Caco-2 (cell line): Measurements from ENCODE around the gene SLAMF1. TPM values are rescaled to one million over a fixed set of nuclear protein-coding genes. Genes with fewer than 3 reads are reported as not detected.
"Not testable (repeated sequence)": the region's sequence is repeated elsewhere in the genome, so short reads cannot be mapped to it uniquely, and the experiment has no call there.

Experiments
- BruUV-seq: library from RNA; stranded (reverse); fragments of 400-500 nt; replicated peaks from 2 replicates; lab custom pipeline; 2021; lab: Mats Ljungman, UMichigan
- CTCF ChIA-PET: fragments of 300-600 bp; sonication (Branson Sonifier 250); formaldehyde crosslinking; loops from one replicate; lab custom pipeline; 2022; ENCODE audit warnings: antibody characterized with exemption; lab: Charles Lee
- POLR2A ChIA-PET: fragments of 300-600 bp; sonication (Branson Sonifier 250); formaldehyde crosslinking; loops from one replicate; lab custom pipeline; 2022; ENCODE audit warnings: antibody characterized with exemption; lab: Charles Lee
- DNase-seq, 2 experiments: peaks; one replicate each; pipeline versions ENCODE4 v3.0.0 to v3.0.0-alpha.2; 2020 to 2022
- H3K27me3 ChIP-seq: replicated peaks from 2 replicates; pipeline ENCODE4 v1.6.0; 2011; ENCODE audit warnings: low read length; ENCODE audit not compliant: control insufficient read depth, insufficient read depth
- H3K36me3 ChIP-seq: 2 replicates; pipeline ENCODE4 v1.5.1; 2011; ENCODE audit warnings: low read length; ENCODE audit not compliant: control insufficient read depth, insufficient read depth
- H3K4me1 ChIP-seq: fragments of 250-450 bp; sonication (Bioruptor Pico); 2 replicates; pipeline ENCODE4 v1.5.1; 2020; ENCODE audit warnings: mild to moderate bottlenecking
- H3K4me3 ChIP-seq: 2 replicates; pipeline ENCODE4 v1.5.1; 2011; ENCODE audit warnings: low read depth, mild to moderate bottlenecking, control low read depth, low read length
- H3K9me3 ChIP-seq: fragments of 250-450 bp; sonication (Bioruptor Pico); 2 replicates; pipeline ENCODE4 v1.5.1; 2020; ENCODE audit warnings: mild to moderate bottlenecking, moderate library complexity
- H3K27ac Mint-ChIP-seq: one replicate; pipeline ENCODE4 v1.8.0; 2022; ENCODE audit warnings: mixed read lengths; ENCODE audit not compliant: unreplicated experiment
- H3K27me3 Mint-ChIP-seq: one replicate; pipeline ENCODE4 v1.8.0; 2022; ENCODE audit warnings: mixed read lengths; ENCODE audit not compliant: insufficient read depth, unreplicated experiment
- H3K36me3 Mint-ChIP-seq: one replicate; pipeline ENCODE4 v1.8.0; 2022; ENCODE audit warnings: mild to moderate bottlenecking, mixed read lengths; ENCODE audit not compliant: insufficient read depth, unreplicated experiment
- H3K4me1 Mint-ChIP-seq: one replicate; pipeline ENCODE4 v1.8.0; 2022; ENCODE audit warnings: low read depth, mixed read lengths; ENCODE audit not compliant: unreplicated experiment
- H3K4me3 Mint-ChIP-seq: one replicate; pipeline ENCODE4 v1.8.0; 2022; ENCODE audit warnings: mild to moderate bottlenecking, moderate library complexity, mixed read lengths; ENCODE audit not compliant: unreplicated experiment
- H3K9me3 Mint-ChIP-seq: one replicate; pipeline ENCODE4 v1.8.0; 2022; ENCODE audit warnings: mixed read lengths; ENCODE audit not compliant: unreplicated experiment
- CTCF ChIP-seq, 2 experiments: fragments of 200-600 bp in 1 of 2; IDR thresholded peaks; 1 replicate in 1 of 2; 2 replicates in 1 of 2; pipeline versions ENCODE4 v1.5.1 to v1.8.0; 2011 to 2022; ENCODE audit warnings: antibody characterized with exemption in 1 of 2, control low read depth in 1 of 2, inconsistent platforms in 1 of 2, low read depth in 1 of 2, low read length in 1 of 2, mild to moderate bottlenecking in 1 of 2, moderate library complexity in 1 of 2; ENCODE audit not compliant: insufficient read depth in 1 of 2, severe bottlenecking in 1 of 2, unreplicated experiment in 1 of 2
- intact Hi-C: fragments of 100-400 bp; cut with micrococcal nuclease; formaldehyde crosslinking; loops from one replicate; pipeline ENCODE4 v1.10.0; 2022; ENCODE audit not compliant: unreplicated experiment
- total RNA-seq: library from RNA; stranded (reverse); gene quantifications from 2 replicates; pipeline ENCODE4 v1.2.3, GENCODE V29; 2022

SLAMF1 gene
- total RNA-seq, 1 experiment from 2014 or later = not detected

GRCh38 chr1:160560806-160561205 lies 86.0 kb downstream of the SLAMF1 start:
- Mint-ChIP-seq H3K4me3 (no peak overlapping the region), H3K36me3 (no peaks in the 10 kb centered on the region), H3K4me1 (no peaks in the 10 kb centered on the region), H3K27ac (no peak overlapping the region), H3K9me3 (no peaks in the 10 kb centered on the region), H3K27me3 (peaks cover 4% of the 10 kb centered on the region)
- intact Hi-C loops = no loop called here
- Histone ChIP-seq H3K36me3 (no peaks in the 10 kb centered on the region), H3K27me3 (no peaks in the 10 kb centered on the region), H3K9me3 (peaks cover 11% of the 10 kb centered on the region), H3K4me1 (no peaks in the 10 kb centered on the region), H3K4me3 (no peak overlapping the region)
- BruUV-seq = no TSS peak
- CTCF ChIA-PET = no interaction called here
- POLR2A ChIA-PET = no interaction called here
- DNase-seq = no peak
- no peak for TF ChIP-seq CTCF (IDR thresholded peaks at IDR 0.05; ENCODE audit: insufficient read depth in 1 of 2, low read depth in 1 of 2, low read length in 1 of 2, severe bottlenecking in 1 of 2, unreplicated experiment in 1 of 2)

DNA sequence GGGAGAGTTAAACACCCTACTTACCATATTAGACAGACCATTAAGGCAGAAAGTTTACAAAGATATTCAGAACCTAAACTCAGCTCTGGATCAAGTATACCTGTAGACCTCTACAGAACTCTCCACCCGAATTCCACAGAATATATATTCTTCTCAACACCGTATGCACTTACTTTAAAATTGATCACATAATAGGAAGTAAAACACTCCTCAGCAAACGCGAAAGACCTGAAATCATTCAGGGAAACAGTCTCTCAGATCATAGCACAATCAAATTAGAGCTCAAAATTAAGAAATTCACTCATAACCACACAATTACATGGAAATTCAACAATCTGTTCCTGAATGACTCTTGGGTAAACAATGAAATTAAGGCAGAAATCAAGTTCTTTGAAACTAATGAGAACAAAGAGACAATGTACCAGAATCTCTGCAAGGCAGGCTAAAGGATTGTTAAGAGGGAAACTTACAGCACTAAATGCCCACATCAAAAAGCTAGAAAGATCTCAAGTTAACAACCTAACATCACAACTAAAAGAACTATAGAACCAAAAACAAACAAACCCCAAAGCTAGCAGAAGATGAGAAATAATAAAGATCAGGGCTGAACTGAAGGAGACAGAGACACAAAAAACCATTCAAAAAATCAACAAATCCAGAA lies 86.7 kb downstream of the SLAMF1 start:
- no peak for TF ChIP-seq CTCF (IDR thresholded peaks at IDR 0.05; ENCODE audit: insufficient read depth in 1 of 2, low read depth in 1 of 2, low read length in 1 of 2, severe bottlenecking in 1 of 2, unreplicated experiment in 1 of 2)
- Mint-ChIP-seq H3K4me3 (no peak overlapping the region), H3K36me3 (no peaks in the 10 kb centered on the region), H3K27me3 (peaks cover 5% of the 10 kb centered on the region), H3K27ac (no peak overlapping the region), H3K9me3 (no peaks in the 10 kb centered on the region), H3K4me1 (no peaks in the 10 kb centered on the region)
- no peak for DNase-seq
- H3K9me3 ChIP-seq = peaks cover 11% of the 10 kb centered on the region
- no peak overlapping the region for H3K4me3 ChIP-seq
- intact Hi-C loops = no loop called here
- CTCF ChIA-PET = no interaction called here
- no peaks in the 10 kb centered on the region for H3K4me1 ChIP-seq
- H3K27me3 ChIP-seq = no peaks in the 10 kb centered on the region
- POLR2A ChIA-PET = no interaction called here
- BruUV-seq = no TSS peak
- no peaks in the 10 kb centered on the region for H3K36me3 ChIP-seq

GRCh38 chr1:160559437-160559836 lies 87.4 kb downstream of the SLAMF1 start:
- H3K27me3 ChIP-seq, H3K4me3 Mint-ChIP-seq, H3K27me3 Mint-ChIP-seq, H3K27ac Mint-ChIP-seq, POLR2A ChIA-PET, H3K36me3 ChIP-seq, H3K9me3 Mint-ChIP-seq, DNase-seq, H3K4me1 ChIP-seq, H3K36me3 Mint-ChIP-seq, CTCF ChIA-PET, H3K4me1 Mint-ChIP-seq, intact Hi-C loops, BruUV-seq, H3K4me3 ChIP-seq: not testable (repeated sequence)
- peaks cover 11% of the 10 kb centered on the region for H3K9me3 ChIP-seq
